Activated naive CD4-positive, alpha-beta T cell treated with anti-CD3 and anti-CD28 coated beads, Interleukin-2, amount 50 U/mL, for 24 hours (primary cell): ENCODE results near the gene DSTYK.

Source experiments
- H3K27ac Mint-ChIP-seq: one replicate; pipeline ENCODE4 v1.8.0; 2021; ENCODE audit warnings: mild to moderate bottlenecking, mixed read lengths
- H3K27me3 Mint-ChIP-seq: one replicate; pipeline ENCODE4 v1.8.0; 2021; ENCODE audit warnings: mixed read lengths
- H3K36me3 Mint-ChIP-seq: one replicate; pipeline ENCODE4 v1.8.0; 2021; ENCODE audit warnings: mixed read lengths
- H3K4me1 Mint-ChIP-seq: one replicate; pipeline ENCODE4 v1.8.0; 2021; ENCODE audit warnings: mixed read lengths
- H3K4me3 Mint-ChIP-seq: one replicate; pipeline ENCODE4 v1.8.0; 2021; ENCODE audit warnings: mild to moderate bottlenecking, mixed read lengths
- H3K9me3 Mint-ChIP-seq: one replicate; pipeline ENCODE4 v1.8.0; 2021; ENCODE audit warnings: mixed read lengths

The DSTYK gene

GRCh38 chr1:205107327-205107726 is 104.2 kb downstream of the DSTYK start:
- H3K27me3 Mint-ChIP-seq, result no peaks in the 10 kb centered on the region

GRCh38 chr1:205102404-205102803 is 109.1 kb downstream of the DSTYK start:
- Mint-ChIP-seq H3K4me1 (peaks cover 5% of the 10 kb centered on the region), H3K27ac (no peak overlapping the region), H3K9me3 (no peaks in the 10 kb centered on the region), H3K27me3 (no peaks in the 10 kb centered on the region), H3K36me3 (peaks cover 23% of the 10 kb centered on the region), H3K4me3 (no peak overlapping the region)

More at GRCh38 chr1:205107327-205107726, 104.2 kb downstream of the DSTYK start:
- Mint-ChIP-seq H3K27ac (no peak overlapping the region), H3K36me3 (peaks cover 22% of the 10 kb centered on the region), H3K9me3 (no peaks in the 10 kb centered on the region), H3K4me1 (peaks cover 10% of the 10 kb centered on the region), H3K4me3 (no peak overlapping the region)

GRCh38 chr1:205098242-205098641 is 113.3 kb downstream of the DSTYK start:
- Mint-ChIP-seq H3K27ac (no peak overlapping the region), H3K4me3 (no peak overlapping the region), H3K4me1 (no peaks in the 10 kb centered on the region), H3K27me3 (no peaks in the 10 kb centered on the region), H3K36me3 (peaks cover 21% of the 10 kb centered on the region), H3K9me3 (no peaks in the 10 kb centered on the region)

- Mint-ChIP-seq H3K4me3 (no peak overlapping the region), H3K36me3 (peaks cover 19% of the 10 kb centered on the region), H3K27me3 (no peaks in the 10 kb centered on the region), H3K27ac (no peak overlapping the region), H3K4me1 (no peaks in the 10 kb centered on the region), H3K9me3 (no peaks in the 10 kb centered on the region)
These were observed 116.1 kb downstream of the DSTYK start for GRCh38 chr1:205095422-205095821.
